GM19238 (cell line): Measurements from ENCODE around the gene GFOD2.

Source experiments
- DNase-seq: peaks from one replicate; pipeline ENCODE4 v3.0.0; 2011; ENCODE audit warnings: low spot score; ENCODE audit not compliant: insufficient read length

GFOD2 gene

GRCh38 chr16:67733734-67734470, 14.8 kb upstream of the GFOD2 start:
- DNase-seq = no peak

GRCh38 chr16:67731753-67732095, 12.6 kb upstream of the GFOD2 start:
- DNase-seq = no peak

- DNase-seq = no peak
Measured at GRCh38 chr16:67731071-67731752, 12.1 kb upstream of the GFOD2 start.

GRCh38 chr16:67730326-67730725, 11.2 kb upstream of the GFOD2 start:
- no peak for DNase-seq

GRCh38 chr16:67729636-67730248, 10.6 kb upstream of the GFOD2 start:
- DNase-seq = no peak

- DNase-seq = no peak
Measured at GRCh38 chr16:67727521-67728485, 8.7 kb upstream of the GFOD2 start.

- DNase-seq = no peak
Measured at GRCh38 chr16:67726106-67727034, 7.3 kb upstream of the GFOD2 start.

- no peak for DNase-seq
Measured at GRCh38 chr16:67723911-67724305, 4.8 kb upstream of the GFOD2 start.

- DNase-seq = no peak
Measured at GRCh38 chr16:67723151-67723910, 4.2 kb upstream of the GFOD2 start.

- DNase-seq = no peak
Measured at GRCh38 chr16:67720236-67720635, 1.1 kb upstream of the GFOD2 start.

GRCh38 chr16:67719778-67720144, 645 bp upstream of the GFOD2 start:
- DNase-seq = no peak

GRCh38 chr16:67718668-67719047, 458 bp downstream of the GFOD2 start:
- peak; percentile 33 for DNase-seq

GRCh38 chr16:67716097-67716496, 3.0 kb downstream of the GFOD2 start:
- DNase-seq = no peak

- no peak for DNase-seq
Measured at GRCh38 chr16:67714522-67714921, 4.6 kb downstream of the GFOD2 start.

GRCh38 chr16:67713647-67714273, 5.4 kb downstream of the GFOD2 start:
- no peak for DNase-seq

- DNase-seq = no peak
Measured at GRCh38 chr16:67710607-67711006, 8.5 kb downstream of the GFOD2 start.

GRCh38 chr16:67709050-67709449, 10.1 kb downstream of the GFOD2 start:
- no peak for DNase-seq

- no peak for DNase-seq
Measured at GRCh38 chr16:67708368-67708771, 10.7 kb downstream of the GFOD2 start.

GRCh38 chr16:67707790-67708189, 11.3 kb downstream of the GFOD2 start:
- DNase-seq = no peak
